Keratinocyte (primary cell): ENCODE results near the gene LDLRAD4. TPM values are rescaled to one million over a fixed set of nuclear protein-coding genes. Genes with fewer than 3 reads are reported as not detected.

ENCODE experiments used
- DNase-seq: peaks from one replicate; pipeline ENCODE4 v3.0.0-alpha.2; 2011; ENCODE audit warnings: low read depth, missing footprints, low spot score
- FAIRE-seq: peaks from 2 replicates; lab custom pipeline; 2011; peaks lifted over from hg19 to GRCh38; lab: Jason Lieb, UNC
- H2AFZ ChIP-seq: 2 replicates; pipeline ENCODE4 v1.6.0; 2012; ENCODE audit warnings: low read length, control low read depth, inconsistent platforms; ENCODE audit not compliant: control insufficient read depth
- H3K27ac ChIP-seq: 2 replicates; pipeline ENCODE4 v1.5.1; 2011; ENCODE audit warnings: low read length; ENCODE audit not compliant: control insufficient read depth, insufficient read depth
- H3K27me3 ChIP-seq: 3 replicates; pipeline ENCODE4 v1.6.0; 2011; ENCODE audit warnings: low read length; ENCODE audit not compliant: control insufficient read depth, insufficient read depth; ENCODE audit errors: extremely low read depth
- H3K36me3 ChIP-seq, 2 experiments: 2 replicates in 1 of 2; 3 replicates in 1 of 2; pipeline ENCODE4 v1.5.1; 2011; ENCODE audit warnings: low read length in 2 of 2, mild to moderate bottlenecking in 1 of 2; ENCODE audit not compliant: control insufficient read depth in 2 of 2, insufficient read depth in 2 of 2; ENCODE audit errors: extremely low read depth in 1 of 2
- H3K4me1 ChIP-seq: 3 replicates; pipeline ENCODE4 v1.5.1; 2011; ENCODE audit warnings: low read length; ENCODE audit not compliant: control insufficient read depth, insufficient read depth; ENCODE audit errors: extremely low read depth
- H3K4me2 ChIP-seq: 3 replicates; pipeline ENCODE4 v1.6.0; 2011; ENCODE audit warnings: low read depth, low read length; ENCODE audit not compliant: control insufficient read depth, insufficient read depth; ENCODE audit errors: extremely low read depth
- H3K4me3 ChIP-seq, 3 experiments: fragments of 200-600 bp in 1 of 3; sonication (generic) in 1 of 3; 2 replicates in 2 of 3; 3 replicates in 1 of 3; pipeline ENCODE4 v1.5.1; 2011 to 2016; ENCODE audit warnings: low read length in 3 of 3, mild to moderate bottlenecking in 3 of 3, control low read depth in 2 of 3, inconsistent platforms in 1 of 3, low read depth in 1 of 3, mixed read lengths in 1 of 3, mixed run types in 1 of 3, moderate library complexity in 1 of 3; ENCODE audit not compliant: control insufficient read depth in 2 of 3, insufficient read depth in 2 of 3; ENCODE audit errors: extremely low read depth in 1 of 3
- H3K79me2 ChIP-seq: 2 replicates; pipeline ENCODE4 v1.6.0; 2012; ENCODE audit warnings: low read length; ENCODE audit not compliant: control insufficient read depth, insufficient read depth
- H3K9ac ChIP-seq: 3 replicates; pipeline ENCODE4 v1.6.0; 2011; ENCODE audit warnings: low read length; ENCODE audit not compliant: control insufficient read depth, insufficient read depth; ENCODE audit errors: extremely low read depth
- H3K9me1 ChIP-seq: 3 replicates; pipeline ENCODE4 v1.6.0; 2011; ENCODE audit warnings: low read length; ENCODE audit not compliant: control insufficient read depth, insufficient read depth; ENCODE audit errors: extremely low read depth
- H3K9me3 ChIP-seq: 2 replicates; pipeline ENCODE4 v1.5.1; 2012; ENCODE audit warnings: low read depth, low read length; ENCODE audit not compliant: control insufficient read depth
- H4K20me1 ChIP-seq: 3 replicates; pipeline ENCODE4 v1.6.0; 2011; ENCODE audit warnings: low read length; ENCODE audit not compliant: control insufficient read depth, insufficient read depth; ENCODE audit errors: extremely low read depth
- EZH2 ChIP-seq: IDR thresholded peaks from one replicate; pipeline ENCODE4 v1.6.1; 2012; ENCODE audit warnings: inconsistent platforms, mild to moderate bottlenecking, low read length, moderate library complexity
- dilution Hi-C: fragments of 300-500 bp; cut with MboI; formaldehyde crosslinking; loops from one replicate; pipeline ENCODE4 v1.7.0; 2020; ENCODE audit warnings: low sequenced_read_pairs; ENCODE audit not compliant: extremely low pct_ligation_motif_present
- polyA plus RNA-seq, 5 experiments: library from polyadenylated mRNA; depleted of rRNA in 3 of 5; stranded (reverse) in 3 of 5; stranded (forward) in 1 of 5; unstranded in 1 of 5; fragments of >200 nt; gene quantifications; 1 replicate in 1 of 5; 2 replicates in 3 of 5; 3 replicates in 1 of 5; pipeline versions ENCODE4 v1.2.1 to v1.2.3, GENCODE V29; 2011 to 2012; ENCODE audit warnings: missing spikeins in 2 of 5, low read depth in 1 of 5, low replicate concordance in 1 of 5
- TF ChIP-seq, protein P1 (sequence below), 3 experiments: IDR thresholded peaks in 1 of 3; conservative IDR thresholded peaks in 1 of 3; optimal IDR thresholded peaks in 1 of 3; 2 replicates in 2 of 3; 3 replicates in 1 of 3; pipeline versions ENCODE3 to v1.5.1; 2011; ENCODE audit warnings: low read length in 3 of 3, mild to moderate bottlenecking in 3 of 3, moderate library complexity in 2 of 3, control low read depth in 1 of 3, inconsistent platforms in 1 of 3; ENCODE audit not compliant: insufficient read depth in 2 of 3; ENCODE audit errors: extremely low read depth in 1 of 3

Gene LDLRAD4
- polyA plus RNA-seq, 1 donor (not counting 4 experiments of a cell fraction or from before 2014, with no cell fraction given): not detected

DNA sequence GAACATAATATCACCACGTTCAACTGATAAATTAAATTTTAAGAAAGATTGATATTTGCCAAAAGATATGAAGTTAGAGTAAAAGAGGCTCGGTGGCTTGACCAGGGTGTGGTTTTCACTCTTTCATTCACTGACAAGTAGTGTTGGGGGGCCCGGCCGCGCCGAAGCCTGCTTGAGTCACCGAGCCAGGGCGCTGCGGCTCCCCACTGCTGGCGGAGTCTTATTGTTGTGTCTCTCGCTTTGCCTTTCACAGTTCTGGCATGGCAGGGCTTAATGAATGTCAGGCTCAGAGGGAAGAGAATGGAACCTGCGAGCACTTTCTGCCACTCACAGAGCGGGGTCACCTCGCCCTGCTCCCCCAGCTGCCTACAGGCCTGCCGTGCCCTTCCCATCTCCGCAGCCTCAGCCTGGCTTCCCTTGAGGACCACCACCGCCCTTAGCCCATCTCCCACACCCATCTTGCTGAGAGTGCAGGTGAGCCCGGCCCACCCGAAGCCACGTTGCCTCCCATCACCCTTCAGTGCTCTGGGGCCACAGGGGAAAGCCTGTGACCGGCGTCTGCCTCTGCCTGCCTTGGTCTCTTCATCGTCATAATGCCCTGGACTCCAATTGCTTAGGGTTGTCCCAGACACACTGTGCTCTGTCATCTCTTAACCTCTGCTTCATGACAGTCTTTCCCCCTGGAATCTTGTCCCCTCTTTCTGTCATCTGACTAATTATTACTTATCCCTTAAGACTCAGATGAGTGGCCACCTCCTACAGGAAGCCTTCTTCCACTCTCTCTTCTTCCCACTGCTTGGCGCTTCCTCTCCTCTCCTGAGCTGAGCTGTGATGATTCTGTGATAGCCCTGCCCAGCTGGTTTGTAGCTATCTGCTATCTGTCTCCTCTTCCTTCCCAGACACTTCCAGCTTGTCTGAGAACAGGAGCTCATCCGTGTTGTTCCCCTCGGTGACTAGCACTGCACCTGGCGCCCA lies 365.3 kb downstream of the LDLRAD4 start:
- H3K4me2 ChIP-seq: no peak overlapping the region
- H3K27me3 ChIP-seq: no peaks in the 10 kb centered on the region
- dilution Hi-C loops: no loop called here
- no peaks in the 10 kb centered on the region for H4K20me1 ChIP-seq
- no peak for TF ChIP-seq EZH2
- TF ChIP-seq, protein P1, sequence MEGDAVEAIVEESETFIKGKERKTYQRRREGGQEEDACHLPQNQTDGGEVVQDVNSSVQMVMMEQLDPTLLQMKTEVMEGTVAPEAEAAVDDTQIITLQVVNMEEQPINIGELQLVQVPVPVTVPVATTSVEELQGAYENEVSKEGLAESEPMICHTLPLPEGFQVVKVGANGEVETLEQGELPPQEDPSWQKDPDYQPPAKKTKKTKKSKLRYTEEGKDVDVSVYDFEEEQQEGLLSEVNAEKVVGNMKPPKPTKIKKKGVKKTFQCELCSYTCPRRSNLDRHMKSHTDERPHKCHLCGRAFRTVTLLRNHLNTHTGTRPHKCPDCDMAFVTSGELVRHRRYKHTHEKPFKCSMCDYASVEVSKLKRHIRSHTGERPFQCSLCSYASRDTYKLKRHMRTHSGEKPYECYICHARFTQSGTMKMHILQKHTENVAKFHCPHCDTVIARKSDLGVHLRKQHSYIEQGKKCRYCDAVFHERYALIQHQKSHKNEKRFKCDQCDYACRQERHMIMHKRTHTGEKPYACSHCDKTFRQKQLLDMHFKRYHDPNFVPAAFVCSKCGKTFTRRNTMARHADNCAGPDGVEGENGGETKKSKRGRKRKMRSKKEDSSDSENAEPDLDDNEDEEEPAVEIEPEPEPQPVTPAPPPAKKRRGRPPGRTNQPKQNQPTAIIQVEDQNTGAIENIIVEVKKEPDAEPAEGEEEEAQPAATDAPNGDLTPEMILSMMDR (optimal IDR thresholded peaks at IDR 0.05 in 1 of 3, IDR thresholded peaks at IDR 0.05 in 1 of 3, conservative IDR thresholded peaks at IDR 0.05 in 1 of 3; ENCODE audit: extremely low read depth in 1 of 3, insufficient read depth in 2 of 3, low read length in 3 of 3): no peak
- H3K79me2 ChIP-seq: no peaks in the 10 kb centered on the region
- no peak overlapping the region for H2AFZ ChIP-seq
- FAIRE-seq (no peak), DNase-seq (no peak)
- H3K4me3 ChIP-seq: no peak overlapping the region
- H3K4me1 ChIP-seq: no peaks in the 10 kb centered on the region
- no peaks in the 10 kb centered on the region for H3K9me1 ChIP-seq
- no peak overlapping the region for H3K27ac ChIP-seq
- no peak overlapping the region for H3K9ac ChIP-seq
- no peaks in the 10 kb centered on the region for H3K36me3 ChIP-seq
- H3K9me3 ChIP-seq: no peaks in the 10 kb centered on the region

GRCh38 chr18:13584825-13585224 lies 366.3 kb downstream of the LDLRAD4 start:
- no peaks in the 10 kb centered on the region for H3K79me2 ChIP-seq
- H3K4me3 ChIP-seq: no peak overlapping the region
- no peaks in the 10 kb centered on the region for H3K9me1 ChIP-seq
- H3K27me3 ChIP-seq: no peaks in the 10 kb centered on the region
- dilution Hi-C loops: no loop called here
- H3K27ac ChIP-seq: no peak overlapping the region
- DNase-seq (no peak), FAIRE-seq (no peak)
- H2AFZ ChIP-seq: no peak overlapping the region
- no peaks in the 10 kb centered on the region for H4K20me1 ChIP-seq
- TF ChIP-seq EZH2: no peak
- TF ChIP-seq, protein P1 (optimal IDR thresholded peaks at IDR 0.05 in 1 of 3, IDR thresholded peaks at IDR 0.05 in 1 of 3, conservative IDR thresholded peaks at IDR 0.05 in 1 of 3; ENCODE audit: extremely low read depth in 1 of 3, insufficient read depth in 2 of 3, low read length in 3 of 3): no peak
- no peaks in the 10 kb centered on the region for H3K4me1 ChIP-seq
- no peaks in the 10 kb centered on the region for H3K9me3 ChIP-seq
- H3K36me3 ChIP-seq: no peaks in the 10 kb centered on the region
- H3K9ac ChIP-seq: no peak overlapping the region
- H3K4me2 ChIP-seq: no peak overlapping the region
